Neural cell (in vitro differentiated cells): ENCODE measurements around the gene FOLR3. TPM values are rescaled to one million over a fixed set of nuclear protein-coding genes. Genes with fewer than 3 reads are reported as not detected.
"Not testable (repeated sequence)": the region's sequence is repeated elsewhere in the genome, so short reads cannot be mapped to it uniquely, and the experiment has no call there.

Experiments used
- H2AFZ ChIP-seq: fragments of 200-600, 300-800 bp; sonication (generic), shearing (Covaris generic); 2 replicates; pipeline ENCODE4 v1.6.0; 2014; ENCODE audit warnings: low read depth, mild to moderate bottlenecking, antibody characterized with exemption, low read length, moderate library complexity
- H3F3A ChIP-seq: fragments of 200-600 bp; shearing (Covaris generic); 2 replicates; pipeline ENCODE4 v1.6.1; 2016; ENCODE audit warnings: mild to moderate bottlenecking, moderate library complexity, mixed read lengths, antibody characterized with exemption, low read length; ENCODE audit not compliant: insufficient read depth, poor library complexity, severe bottlenecking
- H3K27ac ChIP-seq: fragments of 200-600, 300-800 bp; sonication (generic), shearing (Covaris generic); 2 replicates; pipeline ENCODE4 v1.5.1; 2014; ENCODE audit warnings: mild to moderate bottlenecking, low read length, moderate library complexity
- H3K27me3 ChIP-seq: fragments of 300-800, 200-600 bp; sonication (generic), shearing (Covaris generic); 2 replicates; pipeline ENCODE4 v1.6.0; 2014; ENCODE audit warnings: mild to moderate bottlenecking, low read depth, low read length, moderate library complexity; ENCODE audit not compliant: insufficient read depth
- H3K36me3 ChIP-seq: fragments of 300-800, 200-600 bp; sonication (generic), shearing (Covaris generic); 2 replicates; pipeline ENCODE4 v1.5.1; 2014; ENCODE audit warnings: mild to moderate bottlenecking, antibody characterized with exemption, low read length, moderate library complexity; ENCODE audit not compliant: insufficient read depth
- H3K4me2 ChIP-seq: fragments of 300-800, 200-600 bp; sonication (generic), shearing (Covaris generic); 2 replicates; pipeline ENCODE4 v1.6.0; 2014; ENCODE audit warnings: mild to moderate bottlenecking, low read length
- H3K4me3 ChIP-seq: fragments of 300-800, 200-600 bp; sonication (generic), shearing (Covaris generic); 2 replicates; pipeline ENCODE4 v1.5.1; 2014; ENCODE audit warnings: mild to moderate bottlenecking, low read length, moderate library complexity
- H3K79me2 ChIP-seq: fragments of 200-600 bp; shearing (Covaris generic); replicated peaks from 2 replicates; pipeline ENCODE4 v1.6.0; 2014; ENCODE audit warnings: mild to moderate bottlenecking, low read length, moderate library complexity; ENCODE audit not compliant: insufficient read depth
- H3K9ac ChIP-seq: fragments of 300-800, 200-600 bp; sonication (generic), shearing (Covaris generic); 2 replicates; pipeline ENCODE4 v1.6.1; 2016; ENCODE audit warnings: mild to moderate bottlenecking, low read length, mixed read lengths
- H3K9me2 ChIP-seq: fragments of 200-600 bp; shearing (Covaris generic); 2 replicates; pipeline ENCODE4 v1.6.1; 2016; ENCODE audit warnings: mild to moderate bottlenecking, low read length, mixed read lengths; ENCODE audit not compliant: insufficient read depth
- H3K9me3 ChIP-seq: fragments of 200-600, 300-800 bp; sonication (generic), shearing (Covaris generic); 2 replicates; pipeline ENCODE4 v1.6.1; 2016; ENCODE audit warnings: mild to moderate bottlenecking, mixed run types, low read length, moderate library complexity, mixed read lengths
- H4K20me1 ChIP-seq: fragments of 200-600 bp; shearing (Covaris generic); 2 replicates; pipeline ENCODE4 v1.6.1; 2016; ENCODE audit warnings: mild to moderate bottlenecking, mixed run types; ENCODE audit not compliant: insufficient read depth
- CTCF ChIP-seq: fragments of 450-650 bp; IDR thresholded peaks from 2 replicates; pipeline ENCODE4 v1.5.1; 2014; ENCODE audit warnings: antibody characterized with exemption, mild to moderate bottlenecking, moderate library complexity; ENCODE audit not compliant: poor library complexity, severe bottlenecking
- EP300 ChIP-seq: fragments of 450-650 bp; conservative IDR thresholded peaks from 2 replicates; pipeline ENCODE4 v1.6.1; 2014; ENCODE audit warnings: antibody characterized with exemption, mild to moderate bottlenecking, moderate library complexity; ENCODE audit not compliant: poor library complexity, severe bottlenecking
- EZH2 ChIP-seq: fragments of 200-600, 300-800 bp; shearing (Covaris generic), sonication (generic); IDR thresholded peaks from 2 replicates; pipeline ENCODE4 v1.6.1; 2014; ENCODE audit warnings: antibody characterized with exemption, low read length, borderline replicate concordance, mild to moderate bottlenecking; ENCODE audit not compliant: insufficient read depth, poor library complexity, severe bottlenecking
- MXI1 ChIP-seq: fragments of 450-650 bp; conservative IDR thresholded peaks from 2 replicates; pipeline ENCODE4 v1.6.1; 2014; ENCODE audit warnings: antibody characterized with exemption, mild to moderate bottlenecking; ENCODE audit not compliant: poor library complexity, severe bottlenecking
- POLR2AphosphoS5 ChIP-seq: IDR thresholded peaks from 2 replicates; pipeline ENCODE4 v1.6.1; 2012
- RAD21 ChIP-seq: fragments of 450-650 bp; conservative IDR thresholded peaks from 2 replicates; pipeline ENCODE4 v1.6.1; 2014; ENCODE audit warnings: antibody characterized with exemption, mild to moderate bottlenecking, moderate library complexity
- SMC3 ChIP-seq: fragments of 450-650 bp; conservative IDR thresholded peaks from 2 replicates; pipeline ENCODE4 v1.6.1; 2014; ENCODE audit warnings: antibody characterized with exemption, mild to moderate bottlenecking, moderate library complexity; ENCODE audit not compliant: poor library complexity
- TAF1 ChIP-seq: IDR thresholded peaks from 2 replicates; pipeline ENCODE4 v1.6.1; 2012; ENCODE audit warnings: low read depth
- polyA plus RNA-seq: library from polyadenylated mRNA; depleted of rRNA; stranded (reverse); fragments of >200 nt; gene quantifications from 2 replicates; pipeline ENCODE4 v1.2.3, GENCODE V29; 2014
- TF ChIP-seq, protein P1 (sequence below): IDR thresholded peaks from 2 replicates; pipeline ENCODE4 v1.6.1; 2012; ENCODE audit warnings: borderline replicate concordance

Gene FOLR3
- polyA plus RNA-seq, 1 donor from 2014 or later: not detected

DNA sequence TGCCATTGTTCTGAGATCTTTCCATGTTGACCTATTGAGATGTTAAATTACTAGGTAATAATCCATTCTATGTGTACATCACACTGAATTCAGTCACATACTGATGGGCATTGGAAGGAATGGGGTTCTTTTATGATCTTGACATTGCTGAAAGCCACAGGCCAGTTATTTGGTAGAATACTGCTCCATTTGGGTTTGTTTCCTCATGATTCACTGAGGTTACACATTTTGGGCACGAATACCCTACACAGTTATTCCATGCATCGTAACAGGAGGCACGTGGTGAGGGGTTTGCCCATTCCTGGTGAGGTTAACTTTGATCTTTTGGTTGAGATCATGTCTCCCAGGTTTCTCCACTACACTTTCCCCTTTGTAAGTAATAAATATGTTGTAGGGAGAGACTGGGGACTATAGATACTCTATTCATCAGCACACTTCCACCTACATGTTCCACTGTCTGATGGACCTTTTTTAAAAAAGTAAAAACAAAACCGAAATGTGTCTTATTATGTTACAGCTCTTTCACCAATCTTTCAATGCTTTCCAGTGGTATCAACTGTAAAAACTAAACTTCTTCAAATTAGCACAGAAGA lies 44.4 kb downstream of the FOLR3 start:
- H3K4me2 ChIP-seq: no peak overlapping the region

DNA sequence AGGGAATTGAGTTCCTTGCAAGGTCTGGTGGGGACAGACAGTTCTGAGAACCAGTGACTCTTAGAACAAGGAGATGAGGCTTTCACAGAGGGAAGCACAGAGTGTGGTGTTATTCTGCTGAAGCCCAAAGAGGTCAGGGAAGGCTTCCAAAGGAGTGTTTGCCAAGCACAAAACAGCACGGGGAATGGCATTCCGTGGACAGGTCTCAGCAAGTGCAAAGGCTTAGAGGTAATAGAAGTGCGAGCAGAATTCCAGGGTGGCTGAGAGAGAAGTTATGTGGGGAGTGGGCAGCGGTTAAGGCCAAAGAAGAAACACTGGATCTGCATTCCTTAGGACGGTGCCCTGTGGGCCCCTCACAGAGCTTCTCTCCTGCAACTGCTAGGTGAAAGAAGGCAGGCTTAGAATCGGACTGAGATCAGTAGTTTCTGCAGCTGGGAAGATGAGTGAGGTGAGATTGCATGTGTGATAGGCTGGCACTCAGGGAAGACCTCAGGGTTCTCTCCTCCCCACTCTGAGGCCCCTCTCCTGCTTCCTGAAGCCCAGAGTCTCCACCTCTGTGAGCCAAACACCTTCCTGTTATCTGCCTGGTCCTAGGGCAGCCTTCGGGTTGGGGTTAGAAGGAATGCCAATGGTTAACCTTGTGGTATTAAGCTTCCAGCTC lies 45.5 kb downstream of the FOLR3 start:
- H3F3A ChIP-seq, H3K9ac ChIP-seq, H4K20me1 ChIP-seq, H3K4me3 ChIP-seq, H3K4me2 ChIP-seq, H3K36me3 ChIP-seq, H3K79me2 ChIP-seq, H3K9me3 ChIP-seq, H2AFZ ChIP-seq, H3K27me3 ChIP-seq, H3K27ac ChIP-seq, H3K9me2 ChIP-seq: not testable (repeated sequence)

More for the DNA sequence above, 44.4 kb downstream of the FOLR3 start:
- TF ChIP-seq TAF1 (no peak), MXI1 (no peak), RAD21 (no peak), EZH2 (no peak), POLR2AphosphoS5 (no peak), SMC3 (no peak), CTCF (no peak), EP300 (no peak)
- TF ChIP-seq, protein P1, sequence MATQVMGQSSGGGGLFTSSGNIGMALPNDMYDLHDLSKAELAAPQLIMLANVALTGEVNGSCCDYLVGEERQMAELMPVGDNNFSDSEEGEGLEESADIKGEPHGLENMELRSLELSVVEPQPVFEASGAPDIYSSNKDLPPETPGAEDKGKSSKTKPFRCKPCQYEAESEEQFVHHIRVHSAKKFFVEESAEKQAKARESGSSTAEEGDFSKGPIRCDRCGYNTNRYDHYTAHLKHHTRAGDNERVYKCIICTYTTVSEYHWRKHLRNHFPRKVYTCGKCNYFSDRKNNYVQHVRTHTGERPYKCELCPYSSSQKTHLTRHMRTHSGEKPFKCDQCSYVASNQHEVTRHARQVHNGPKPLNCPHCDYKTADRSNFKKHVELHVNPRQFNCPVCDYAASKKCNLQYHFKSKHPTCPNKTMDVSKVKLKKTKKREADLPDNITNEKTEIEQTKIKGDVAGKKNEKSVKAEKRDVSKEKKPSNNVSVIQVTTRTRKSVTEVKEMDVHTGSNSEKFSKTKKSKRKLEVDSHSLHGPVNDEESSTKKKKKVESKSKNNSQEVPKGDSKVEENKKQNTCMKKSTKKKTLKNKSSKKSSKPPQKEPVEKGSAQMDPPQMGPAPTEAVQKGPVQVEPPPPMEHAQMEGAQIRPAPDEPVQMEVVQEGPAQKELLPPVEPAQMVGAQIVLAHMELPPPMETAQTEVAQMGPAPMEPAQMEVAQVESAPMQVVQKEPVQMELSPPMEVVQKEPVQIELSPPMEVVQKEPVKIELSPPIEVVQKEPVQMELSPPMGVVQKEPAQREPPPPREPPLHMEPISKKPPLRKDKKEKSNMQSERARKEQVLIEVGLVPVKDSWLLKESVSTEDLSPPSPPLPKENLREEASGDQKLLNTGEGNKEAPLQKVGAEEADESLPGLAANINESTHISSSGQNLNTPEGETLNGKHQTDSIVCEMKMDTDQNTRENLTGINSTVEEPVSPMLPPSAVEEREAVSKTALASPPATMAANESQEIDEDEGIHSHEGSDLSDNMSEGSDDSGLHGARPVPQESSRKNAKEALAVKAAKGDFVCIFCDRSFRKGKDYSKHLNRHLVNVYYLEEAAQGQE: no peak
- H3K36me3 ChIP-seq: no peaks in the 10 kb centered on the region
- H3F3A ChIP-seq: no peaks in the 10 kb centered on the region
- no peaks in the 10 kb centered on the region for H3K9me2 ChIP-seq
- no peak overlapping the region for H3K27ac ChIP-seq
- no peak overlapping the region for H2AFZ ChIP-seq
- H3K9ac ChIP-seq: no peak overlapping the region
- H4K20me1 ChIP-seq: no peaks in the 10 kb centered on the region
- no peaks in the 10 kb centered on the region for H3K27me3 ChIP-seq
- no peaks in the 10 kb centered on the region for H3K79me2 ChIP-seq
- H3K9me3 ChIP-seq: no peaks in the 10 kb centered on the region
- no peak overlapping the region for H3K4me3 ChIP-seq

DNA sequence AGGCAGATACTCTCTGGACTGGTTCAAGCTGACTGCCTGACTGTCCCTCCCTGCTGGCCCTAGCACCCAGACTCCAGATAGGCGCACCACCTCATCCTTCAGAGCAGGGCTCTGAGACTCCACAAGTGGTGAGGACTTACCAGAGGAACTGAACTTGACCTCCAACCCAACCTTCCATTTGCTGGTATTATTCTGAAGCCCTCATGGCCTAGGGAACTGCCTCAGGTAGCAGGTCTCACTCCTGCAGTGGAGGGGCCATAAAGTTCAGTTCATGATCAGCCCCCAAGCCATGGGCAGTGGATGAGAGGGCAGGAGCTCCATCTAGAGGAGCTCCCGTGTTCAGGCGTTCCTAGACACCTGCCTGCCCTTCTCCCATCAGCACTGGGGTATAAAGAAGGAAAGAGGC lies 46.0 kb downstream of the FOLR3 start:
- not testable (repeated sequence) for H3K9ac ChIP-seq, H4K20me1 ChIP-seq, H3F3A ChIP-seq, H3K27me3 ChIP-seq, H3K36me3 ChIP-seq, H3K9me2 ChIP-seq, H3K79me2 ChIP-seq, H3K9me3 ChIP-seq, H3K4me3 ChIP-seq, H3K27ac ChIP-seq, H2AFZ ChIP-seq, H3K4me2 ChIP-seq
